WTC11 (cell line): ENCODE data around the gene MAPT. TPM values are rescaled to one million over a fixed set of nuclear protein-coding genes. Genes with fewer than 3 reads are reported as not detected.

Experiments
- ATAC-seq: fragments of 200-7000 bp; cut with Tn5 transposase; 2 replicates; pipeline ENCODE4 v1.10.0; 2021; ENCODE audit warnings: mild to moderate bottlenecking, moderate library complexity
- CTCF ChIA-PET: fragments of 300-600 bp; sonication (Branson Sonifier 250); formaldehyde crosslinking; loops from one replicate; lab custom pipeline; 2021; ENCODE audit warnings: antibody characterized with exemption; lab: Charles Lee
- POLR2A ChIA-PET: fragments of 350-600 bp; sonication (Branson Sonifier 250); formaldehyde crosslinking; loops from one replicate; lab custom pipeline; 2021; ENCODE audit warnings: antibody characterized with exemption; lab: Charles Lee
- DNase-seq: peaks from one replicate; pipeline ENCODE4 v3.0.0; 2021; ENCODE audit warnings: low spot score
- H3K27ac Mint-ChIP-seq: 2 replicates; pipeline ENCODE4 v1.8.0; 2021; ENCODE audit warnings: mixed read lengths
- H3K27me3 Mint-ChIP-seq: 2 replicates; pipeline ENCODE4 v1.8.0; 2021; ENCODE audit warnings: low read depth, mild to moderate bottlenecking, moderate library complexity, mixed read lengths
- H3K36me3 Mint-ChIP-seq: 2 replicates; pipeline ENCODE4 v1.8.0; 2021; ENCODE audit warnings: mixed read lengths
- H3K4me1 Mint-ChIP-seq: 2 replicates; pipeline ENCODE4 v1.8.0; 2022; ENCODE audit warnings: mixed read lengths
- H3K4me3 Mint-ChIP-seq: 2 replicates; pipeline ENCODE4 v1.8.0; 2021; ENCODE audit warnings: mild to moderate bottlenecking, moderate library complexity, mixed read lengths
- H3K9me3 Mint-ChIP-seq: 2 replicates; pipeline ENCODE4 v1.8.0; 2021; ENCODE audit warnings: mixed read lengths
- CTCF ChIP-seq: fragments of 200-600 bp; IDR thresholded peaks from 2 replicates; pipeline ENCODE4 v1.8.0; 2022; ENCODE audit warnings: antibody characterized with exemption
- ERG ChIP-seq: fragments of 250-450 bp; sonication (Bioruptor Pico); IDR thresholded peaks from 2 replicates; pipeline ENCODE4 v1.8.0; 2021; ENCODE audit warnings: mild to moderate bottlenecking
- GABPB1 ChIP-seq: sonication (generic); formaldehyde crosslinking; IDR thresholded peaks from 2 replicates; pipeline ENCODE4 v1.8.1; 2023; ENCODE audit warnings: mild to moderate bottlenecking, missing genetic modification reagents
- MAX ChIP-seq: sonication (generic); formaldehyde crosslinking; IDR thresholded peaks from 2 replicates; pipeline ENCODE4 v1.8.0; 2022; ENCODE audit warnings: mild to moderate bottlenecking, missing genetic modification reagents
- NR1H2 ChIP-seq: sonication (generic); formaldehyde crosslinking; IDR thresholded peaks from 2 replicates; pipeline ENCODE4 v1.9.0; 2021; ENCODE audit warnings: mild to moderate bottlenecking, moderate library complexity, missing genetic modification reagents
- RELA ChIP-seq: sonication (generic); formaldehyde crosslinking; IDR thresholded peaks from 2 replicates; pipeline ENCODE4 v1.8.1; 2022; ENCODE audit warnings: missing genetic modification reagents, mild to moderate bottlenecking, borderline replicate concordance
- ZNF219 ChIP-seq: sonication (generic); formaldehyde crosslinking; IDR thresholded peaks from 2 replicates; pipeline ENCODE4 v1.8.0; 2023; ENCODE audit warnings: missing genetic modification reagents, mild to moderate bottlenecking, borderline replicate concordance
- ZNF416 ChIP-seq: fragments of 250-450 bp; sonication (Bioruptor Pico); IDR thresholded peaks from 2 replicates; pipeline ENCODE4 v1.9.0; 2021; ENCODE audit warnings: mild to moderate bottlenecking, inconsistent platforms
- ZNF512 ChIP-seq: sonication (generic); formaldehyde crosslinking; IDR thresholded peaks from 2 replicates; pipeline ENCODE4 v1.8.1; 2022; ENCODE audit warnings: missing genetic modification reagents, borderline replicate concordance
- ZNF532 ChIP-seq: fragments of 250-450 bp; sonication (Bioruptor Pico); IDR thresholded peaks from 2 replicates; pipeline ENCODE4 v1.9.0; 2021; ENCODE audit warnings: mild to moderate bottlenecking, borderline replicate concordance
- total RNA-seq: library from RNA; stranded (reverse); gene quantifications from 3 replicates; pipeline ENCODE4 v1.2.3, GENCODE V29; 2021
- TF ChIP-seq, protein P1 (sequence below): sonication (generic); formaldehyde crosslinking; IDR thresholded peaks from 2 replicates; pipeline ENCODE4 v1.8.1; 2023; ENCODE audit warnings: mild to moderate bottlenecking, missing genetic modification reagents, borderline replicate concordance

MAPT gene
- total RNA-seq, 1 experiment from 2014 or later: 2.2 TPM

- TF ChIP-seq MAX (CRISPR knock-in tag) (no peak), ZNF219 (no peak), GABPB1 (no peak)
Measured at GRCh38 chr17:45844695-45845375, 49.5 kb upstream of the MAPT start, which contains the start of gene SPPL2C (continued).

DNA sequence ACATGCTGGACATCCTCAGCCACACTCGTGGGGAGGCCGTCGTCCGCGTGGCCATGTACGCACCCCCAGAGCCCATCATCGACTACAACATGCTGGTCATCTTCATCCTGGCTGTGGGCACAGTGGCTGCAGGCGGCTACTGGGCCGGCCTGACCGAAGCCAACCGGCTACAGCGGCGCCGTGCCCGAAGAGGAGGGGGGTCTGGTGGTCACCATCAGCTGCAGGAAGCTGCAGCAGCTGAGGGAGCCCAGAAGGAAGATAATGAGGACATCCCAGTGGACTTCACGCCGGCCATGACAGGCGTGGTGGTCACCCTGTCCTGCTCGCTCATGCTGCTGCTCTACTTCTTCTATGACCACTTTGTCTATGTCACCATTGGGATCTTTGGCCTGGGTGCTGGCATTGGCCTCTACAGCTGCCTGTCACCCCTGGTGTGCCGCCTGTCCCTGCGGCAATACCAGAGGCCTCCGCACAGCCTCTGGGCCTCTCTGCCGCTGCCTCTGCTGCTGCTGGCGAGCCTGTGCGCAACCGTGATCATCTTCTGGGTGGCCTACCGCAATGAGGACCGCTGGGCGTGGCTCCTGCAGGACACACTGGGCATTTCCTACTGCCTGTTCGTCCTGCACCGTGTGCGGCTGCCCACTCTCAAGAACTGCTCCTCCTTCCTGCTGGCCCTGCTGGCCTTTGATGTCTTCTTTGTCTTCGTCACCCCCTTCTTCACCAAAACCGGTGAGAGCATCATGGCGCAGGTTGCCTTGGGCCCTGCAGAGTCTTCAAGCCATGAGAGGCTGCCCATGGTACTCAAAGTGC lies 48.8 kb upstream of the MAPT start:
- DNase-seq: no peak
- CTCF ChIA-PET: no interaction called here
- Mint-ChIP-seq H3K4me3 (no peak overlapping the region), H3K27me3 (no peaks in the 10 kb centered on the region; the same call in 1 of the 2 replicates), H3K4me1 (no peaks in the 10 kb centered on the region), H3K36me3 (no peaks in the 10 kb centered on the region), H3K9me3 (no peaks in the 10 kb centered on the region)
- TF ChIP-seq ERG (no peak), NR1H2 (CRISPR knock-in tag) (no peak), CTCF (no peak), MAX (CRISPR knock-in tag) (no peak), RELA (CRISPR knock-in tag) (no peak), ZNF416 (CRISPR knock-in tag) (no peak), ZNF532 (CRISPR knock-in tag) (no peak), ZNF512 (CRISPR knock-in tag) (no peak)
- TF ChIP-seq, protein P1, sequence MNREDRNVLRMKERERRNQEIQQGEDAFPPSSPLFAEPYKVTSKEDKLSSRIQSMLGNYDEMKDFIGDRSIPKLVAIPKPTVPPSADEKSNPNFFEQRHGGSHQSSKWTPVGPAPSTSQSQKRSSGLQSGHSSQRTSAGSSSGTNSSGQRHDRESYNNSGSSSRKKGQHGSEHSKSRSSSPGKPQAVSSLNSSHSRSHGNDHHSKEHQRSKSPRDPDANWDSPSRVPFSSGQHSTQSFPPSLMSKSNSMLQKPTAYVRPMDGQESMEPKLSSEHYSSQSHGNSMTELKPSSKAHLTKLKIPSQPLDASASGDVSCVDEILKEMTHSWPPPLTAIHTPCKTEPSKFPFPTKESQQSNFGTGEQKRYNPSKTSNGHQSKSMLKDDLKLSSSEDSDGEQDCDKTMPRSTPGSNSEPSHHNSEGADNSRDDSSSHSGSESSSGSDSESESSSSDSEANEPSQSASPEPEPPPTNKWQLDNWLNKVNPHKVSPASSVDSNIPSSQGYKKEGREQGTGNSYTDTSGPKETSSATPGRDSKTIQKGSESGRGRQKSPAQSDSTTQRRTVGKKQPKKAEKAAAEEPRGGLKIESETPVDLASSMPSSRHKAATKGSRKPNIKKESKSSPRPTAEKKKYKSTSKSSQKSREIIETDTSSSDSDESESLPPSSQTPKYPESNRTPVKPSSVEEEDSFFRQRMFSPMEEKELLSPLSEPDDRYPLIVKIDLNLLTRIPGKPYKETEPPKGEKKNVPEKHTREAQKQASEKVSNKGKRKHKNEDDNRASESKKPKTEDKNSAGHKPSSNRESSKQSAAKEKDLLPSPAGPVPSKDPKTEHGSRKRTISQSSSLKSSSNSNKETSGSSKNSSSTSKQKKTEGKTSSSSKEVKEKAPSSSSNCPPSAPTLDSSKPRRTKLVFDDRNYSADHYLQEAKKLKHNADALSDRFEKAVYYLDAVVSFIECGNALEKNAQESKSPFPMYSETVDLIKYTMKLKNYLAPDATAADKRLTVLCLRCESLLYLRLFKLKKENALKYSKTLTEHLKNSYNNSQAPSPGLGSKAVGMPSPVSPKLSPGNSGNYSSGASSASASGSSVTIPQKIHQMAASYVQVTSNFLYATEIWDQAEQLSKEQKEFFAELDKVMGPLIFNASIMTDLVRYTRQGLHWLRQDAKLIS: no peak
- TF ChIP-seq, all 79 proteins: peak for 0
- no peak overlapping the region for H3K27ac Mint-ChIP-seq
- POLR2A ChIA-PET: no interaction called here
- no peak for ATAC-seq
